DMS53 treated with DMSO at 0.1 percent for 48 hours (cell line): ENCODE results near the gene DPF1.
A peak's percentile ranks its signal among the peaks of the same experiment; 100 is the strongest.

Experiments used
- DNase-seq: peaks from one replicate; lab custom pipeline; 2025; ENCODE audit not compliant: unreplicated experiment; lab: John Stamatoyannopoulos, UW

The DPF1 gene

GRCh38 chr19:38201731-38202130 lies 22.3 kb downstream of the DPF1 start:
- DNase-seq, result no peak

GRCh38 chr19:38199340-38199739 lies 24.7 kb downstream of the DPF1 start:
- no peak for DNase-seq

- DNase-seq, result no peak
Measured at GRCh38 chr19:38197937-38198704, 25.9 kb downstream of the DPF1 start.

- DNase-seq, result no peak
Measured at GRCh38 chr19:38196948-38197656, 26.9 kb downstream of the DPF1 start.

GRCh38 chr19:38196245-38196837 lies 27.7 kb downstream of the DPF1 start:
- DNase-seq, result no peak

- DNase-seq, result no peak
Measured at GRCh38 chr19:38195237-38195636, 28.8 kb downstream of the DPF1 start.

- DNase-seq, result peak; percentile 13
Measured at GRCh38 chr19:38194061-38194701, 29.8 kb downstream of the DPF1 start.

GRCh38 chr19:38193445-38193844 lies 30.6 kb downstream of the DPF1 start:
- DNase-seq, result peak; percentile 55

GRCh38 chr19:38191747-38192146 lies 32.3 kb downstream of the DPF1 start:
- DNase-seq, result no peak

- DNase-seq, result no peak
Measured at GRCh38 chr19:38190793-38191192, 33.2 kb downstream of the DPF1 start.

- DNase-seq, result no peak
Measured at GRCh38 chr19:38190061-38190460, 34.0 kb downstream of the DPF1 start.

GRCh38 chr19:38185562-38185961 lies 38.5 kb downstream of the DPF1 start:
- no peak for DNase-seq

GRCh38 chr19:38184815-38185214 lies 39.2 kb downstream of the DPF1 start:
- DNase-seq, result no peak

- no peak for DNase-seq
Measured at GRCh38 chr19:38183251-38183897, 40.6 kb downstream of the DPF1 start.

- DNase-seq, result no peak
Measured at GRCh38 chr19:38182536-38183210, 41.3 kb downstream of the DPF1 start.

GRCh38 chr19:38180071-38180470 lies 44.0 kb downstream of the DPF1 start:
- no peak for DNase-seq

GRCh38 chr19:38175422-38175821 lies 48.6 kb downstream of the DPF1 start:
- DNase-seq, result no peak

GRCh38 chr19:38173291-38174041 lies 50.6 kb downstream of the DPF1 start:
- no peak for DNase-seq

- no peak for DNase-seq
Measured at GRCh38 chr19:38172001-38172400, 52.0 kb downstream of the DPF1 start.

GRCh38 chr19:38170334-38170733 lies 53.7 kb downstream of the DPF1 start:
- no peak for DNase-seq
